Glutamatergic neuron (in vitro differentiated cells): ENCODE measurements around the gene ZNF891. TPM values are rescaled to one million over a fixed set of nuclear protein-coding genes. Genes with fewer than 3 reads are reported as not detected.

Source experiments
- DNase-seq: peaks from one replicate; pipeline ENCODE4 v3.0.0; 2022
- H3K27ac Mint-ChIP-seq: one replicate; pipeline ENCODE4 v1.8.0; 2020; ENCODE audit warnings: mild to moderate bottlenecking, mixed read lengths, inconsistent platforms; ENCODE audit not compliant: unreplicated experiment
- H3K27me3 Mint-ChIP-seq: one replicate; pipeline ENCODE4 v1.8.0; 2020; ENCODE audit warnings: mild to moderate bottlenecking, moderate library complexity, mixed read lengths, inconsistent platforms; ENCODE audit not compliant: unreplicated experiment
- H3K36me3 Mint-ChIP-seq: one replicate; pipeline ENCODE4 v1.8.0; 2020; ENCODE audit warnings: mild to moderate bottlenecking, mixed read lengths, inconsistent platforms; ENCODE audit not compliant: unreplicated experiment
- H3K4me1 Mint-ChIP-seq: one replicate; pipeline ENCODE4 v1.8.0; 2020; ENCODE audit warnings: mild to moderate bottlenecking, low read depth, mixed read lengths, inconsistent platforms; ENCODE audit not compliant: unreplicated experiment
- H3K4me3 Mint-ChIP-seq: one replicate; pipeline ENCODE4 v1.8.0; 2020; ENCODE audit warnings: mild to moderate bottlenecking, mixed read lengths, inconsistent platforms; ENCODE audit not compliant: unreplicated experiment
- H3K9me3 Mint-ChIP-seq: one replicate; pipeline ENCODE4 v1.8.0; 2020; ENCODE audit warnings: mild to moderate bottlenecking, moderate library complexity, mixed read lengths, inconsistent platforms; ENCODE audit not compliant: unreplicated experiment
- total RNA-seq: library from RNA; stranded (reverse); fragmentation: NEBNext Ultra II Directional; extraction: Animal tissue kit (Norgen Biotek cat#: 25700); gene quantifications from one replicate; pipeline ENCODE4 v1.2.1, GENCODE V29; 2021; ENCODE audit not compliant: unreplicated experiment
- TF ChIP-seq, protein P1 (sequence below): fragments of 200-600 bp; sonication (generic); IDR thresholded peaks from one replicate; pipeline ENCODE4 v1.5.0; 2021; ENCODE audit not compliant: partially characterized antibody, unreplicated experiment

ZNF891 gene
- total RNA-seq, 1 donor from 2014 or later: 9.2 TPM

- Mint-ChIP-seq H3K36me3 (peaks cover 59% of the 10 kb centered on the region), H3K9me3 (peaks cover 32% of the 10 kb centered on the region), H3K27me3 (peaks cover 5% of the 10 kb centered on the region), H3K4me3 (no peak overlapping the region), H3K27ac (peak overlapping the region; percentile 23), H3K4me1 (peaks cover 4% of the 10 kb centered on the region)
- TF ChIP-seq, protein P1, sequence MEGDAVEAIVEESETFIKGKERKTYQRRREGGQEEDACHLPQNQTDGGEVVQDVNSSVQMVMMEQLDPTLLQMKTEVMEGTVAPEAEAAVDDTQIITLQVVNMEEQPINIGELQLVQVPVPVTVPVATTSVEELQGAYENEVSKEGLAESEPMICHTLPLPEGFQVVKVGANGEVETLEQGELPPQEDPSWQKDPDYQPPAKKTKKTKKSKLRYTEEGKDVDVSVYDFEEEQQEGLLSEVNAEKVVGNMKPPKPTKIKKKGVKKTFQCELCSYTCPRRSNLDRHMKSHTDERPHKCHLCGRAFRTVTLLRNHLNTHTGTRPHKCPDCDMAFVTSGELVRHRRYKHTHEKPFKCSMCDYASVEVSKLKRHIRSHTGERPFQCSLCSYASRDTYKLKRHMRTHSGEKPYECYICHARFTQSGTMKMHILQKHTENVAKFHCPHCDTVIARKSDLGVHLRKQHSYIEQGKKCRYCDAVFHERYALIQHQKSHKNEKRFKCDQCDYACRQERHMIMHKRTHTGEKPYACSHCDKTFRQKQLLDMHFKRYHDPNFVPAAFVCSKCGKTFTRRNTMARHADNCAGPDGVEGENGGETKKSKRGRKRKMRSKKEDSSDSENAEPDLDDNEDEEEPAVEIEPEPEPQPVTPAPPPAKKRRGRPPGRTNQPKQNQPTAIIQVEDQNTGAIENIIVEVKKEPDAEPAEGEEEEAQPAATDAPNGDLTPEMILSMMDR: no peak
- DNase-seq: no peak
Measured at GRCh38 chr12:133083345-133083744, 46.7 kb downstream of the ZNF891 start.

DNA sequence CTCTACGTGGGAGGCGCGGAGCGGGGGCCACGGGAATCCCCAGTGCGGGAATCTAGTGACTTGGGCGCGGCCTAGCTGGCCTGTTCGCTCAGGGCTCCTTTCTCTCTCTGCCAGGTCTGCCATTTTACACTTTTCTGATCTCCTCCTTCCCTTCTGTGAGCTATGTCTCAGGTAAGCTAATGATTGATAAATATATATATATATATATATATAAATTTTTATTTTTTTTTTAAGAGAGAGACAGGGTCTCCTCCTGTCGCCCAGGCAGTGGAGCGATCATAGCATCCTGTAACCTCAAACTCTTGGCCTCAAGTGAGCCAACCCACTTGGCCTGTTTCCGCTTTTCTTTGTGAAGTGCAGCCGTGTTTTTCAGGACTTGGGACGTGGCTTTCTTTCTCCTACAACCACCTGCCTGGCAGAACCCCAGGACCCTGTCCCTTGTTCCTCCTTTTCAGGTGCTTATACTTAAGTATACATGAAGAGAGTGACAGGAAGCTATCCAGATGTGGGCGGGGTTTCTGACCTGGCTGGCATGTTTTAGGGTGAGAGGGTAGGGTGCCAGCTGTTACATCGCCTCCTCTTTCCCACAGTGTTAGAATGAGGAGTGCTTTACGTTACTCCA lies 48.8 kb downstream of the ZNF891 start:
- H3K27ac Mint-ChIP-seq: no peak overlapping the region
- no peak overlapping the region for H3K4me3 Mint-ChIP-seq
- TF ChIP-seq, protein P1: no peak
- peaks cover 55% of the 10 kb centered on the region for H3K36me3 Mint-ChIP-seq
- H3K27me3 Mint-ChIP-seq: peaks cover 5% of the 10 kb centered on the region
- H3K9me3 Mint-ChIP-seq: peaks cover 36% of the 10 kb centered on the region
- H3K4me1 Mint-ChIP-seq: peaks cover 4% of the 10 kb centered on the region
- no peak for DNase-seq

DNA sequence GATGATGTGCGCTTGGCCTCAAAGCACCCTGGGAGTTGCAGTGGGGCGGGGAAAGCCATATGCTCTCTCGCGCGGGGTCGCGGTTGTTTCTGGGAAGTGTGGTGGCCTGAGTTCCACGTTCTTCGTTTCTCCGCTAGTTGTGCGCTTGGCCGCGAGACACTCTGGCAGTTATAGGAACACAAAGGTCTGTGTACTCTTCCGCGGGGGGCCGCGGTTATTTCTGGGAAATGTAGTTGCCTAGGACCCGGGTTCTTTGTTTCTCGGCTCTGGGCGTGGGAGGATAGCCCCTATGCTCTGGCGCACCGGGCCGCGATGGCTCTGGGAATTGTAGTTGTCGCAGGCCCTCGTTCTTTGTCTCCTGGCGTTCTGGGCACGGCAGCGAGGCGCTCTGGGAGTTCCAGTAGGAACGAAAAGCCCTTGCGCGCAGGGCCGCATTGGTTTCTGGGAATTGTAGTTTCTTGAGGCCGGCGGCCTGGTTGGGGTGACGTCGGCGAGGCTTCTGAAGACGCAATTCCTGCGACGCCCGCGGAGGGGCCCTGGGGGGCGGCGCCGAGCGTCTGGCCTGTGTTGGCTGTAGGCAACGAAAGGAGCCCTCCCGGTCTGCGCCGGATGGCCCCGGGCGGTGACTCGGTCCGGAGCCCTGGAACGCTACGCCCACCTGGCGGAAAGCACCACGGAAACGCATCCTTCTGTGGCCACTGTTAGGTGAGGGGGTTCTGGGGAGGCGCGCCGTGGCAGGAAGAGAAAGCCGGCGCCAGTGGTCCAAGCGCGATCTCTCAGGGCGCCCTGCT lies 49.5 kb downstream of the ZNF891 start, which contains the start of gene ZNF140:
ZNF140 (plus strand) TSS at position 556 of the 791 bp plus-strand sequence. CDS start 398 bp downstream, outside the sequence.
- Mint-ChIP-seq H3K4me1 (peaks cover 4% of the 10 kb centered on the region), H3K4me3 (no peak within 1 kb of the TSS), H3K9me3 (peaks cover 38% of the 10 kb centered on the region), H3K27me3 (peaks cover 5% of the 10 kb centered on the region), H3K36me3 (peaks cover 49% of the 10 kb centered on the region), H3K27ac (no peak within 1 kb of the TSS)
- DNase-seq: peak; percentile 98
- TF ChIP-seq, protein P1: peak; percentile 54

- no peak overlapping the region for H3K27ac Mint-ChIP-seq
- H3K9me3 Mint-ChIP-seq: peaks cover 38% of the 10 kb centered on the region
- H3K36me3 Mint-ChIP-seq: peaks cover 43% of the 10 kb centered on the region
Measured at GRCh38 chr12:133080026-133080367, 50.1 kb downstream of the ZNF891 start.

More at GRCh38 chr12:133080026-133080367, 50.1 kb downstream of the ZNF891 start:
- no peak overlapping the region for H3K4me3 Mint-ChIP-seq
- TF ChIP-seq, protein P1: no peak
- DNase-seq: peak; percentile 97
- peaks cover 5% of the 10 kb centered on the region for H3K27me3 Mint-ChIP-seq
- H3K4me1 Mint-ChIP-seq: peaks cover 4% of the 10 kb centered on the region
